Psoas muscle (tissue), 8 donors: Measurements from ENCODE around the gene SBK1. TPM values are rescaled to one million over a fixed set of nuclear protein-coding genes. Genes with fewer than 3 reads are reported as not detected.

Experiments
- ATAC-seq, 4 donors: fragments of 200-7000 bp; cut with Tn5 transposase; one replicate each; pipeline ENCODE4 v1.9.1; 2020; ENCODE audit warnings: moderate library complexity in 3 of 4, mild to moderate bottlenecking in 2 of 4
- DNase-seq, 2 donors: peaks; one replicate each; pipeline ENCODE4 v3.0.0-alpha.2; 2020
- H3K27ac ChIP-seq: fragments of 200-600 bp; one replicate; pipeline ENCODE4 v1.8.0; 2022
- H3K27me3 ChIP-seq, 3 donors: fragments of 200-600 bp in 1 of 3; one replicate each; pipeline versions ENCODE4 v1.6.1 to v1.8.0; 2013 to 2022; ENCODE audit warnings: low read length in 2 of 3, mild to moderate bottlenecking in 2 of 3, moderate library complexity in 1 of 3; ENCODE audit not compliant: insufficient read depth in 3 of 3
- H3K36me3 ChIP-seq, 2 donors: fragments of 200-600 bp in 1 of 2; one replicate each; pipeline versions ENCODE4 v1.6.1 to v1.8.0; 2013 to 2022; ENCODE audit warnings: low read depth in 1 of 2, mild to moderate bottlenecking in 1 of 2, moderate library complexity in 1 of 2; ENCODE audit not compliant: insufficient read depth in 1 of 2
- H3K4me1 ChIP-seq: fragments of 200-600 bp; one replicate; pipeline ENCODE4 v1.8.0; 2022
- H3K4me3 ChIP-seq: fragments of 200-600 bp; one replicate; pipeline ENCODE4 v1.8.0; 2022; ENCODE audit warnings: mild to moderate bottlenecking
- H3K9me3 ChIP-seq: fragments of 200-600 bp; one replicate; pipeline ENCODE4 v1.8.0; 2022
- WGBS, 3 donors: extraction: QIAGEN DNeasy Blood & Tissue Kit; methylation state at CpG; one replicate each; pipeline versions ENCODE4 v1.1.6 to v1.1.7; 2013; 5-methylcytosine and 5-hydroxymethylcytosine counted together
- intact Hi-C, 2 donors: fragments of 100-400 bp; cut with DNase I; formaldehyde crosslinking; loops; one replicate each; pipeline versions ENCODE4 v1.11.0 to v1.14.2; 2022
- polyA plus RNA-seq, 3 donors: library from polyadenylated mRNA; stranded (reverse); fragments of 200-250 nt; gene quantifications; one replicate each; pipeline ENCODE4 v1.2.3, GENCODE V29; 2013
- total RNA-seq, 4 donors: library from RNA; stranded (reverse); fragmentation: NEBNext Ultra II Directional in 2 of 4; extraction: Animal tissue kit (Norgen Biotek cat#: 25700) in 2 of 4; gene quantifications; one replicate each; pipeline versions ENCODE4 v1.2.1 to v1.2.4, GENCODE V29; 2021 to 2023
- TF ChIP-seq, protein P1 (sequence below): fragments of 200-600 bp; IDR thresholded peaks from one replicate; pipeline ENCODE4 v1.8.0; 2022; ENCODE audit warnings: antibody characterized with exemption
- donor health status: healthy with polysubstance abuse.
- donor health status: DM: no; HTN: no; CAD: no; lungs with moderate emphysema.
- donor health status: Bipolar disorder and iron deficiency.
- donor health status: healthy.
- donor health status: DM: yes; HTN: yes; CAD: no.
- donor health status: DM: no; HTN: no; CAD: no.
- donor health status: DM: no; HTN: no; CAD: no.
- donor health status: DM: yes; HTN: yes; CAD: no.

Gene SBK1
- total and polyA plus RNA-seq, 7 donors: 1.3 to 20.6 (median 5.3) TPM

- Histone ChIP-seq H3K4me1 (peaks cover 24% of the 10 kb centered on the region), H3K4me3 (no peak overlapping the region), H3K36me3 (no peaks in the 10 kb centered on the region), H3K27ac (peak overlapping the region; percentile 55), H3K27me3 (no peaks in the 10 kb centered on the region), H3K9me3 (no peaks in the 10 kb centered on the region)
- DNase-seq: no peak
- TF ChIP-seq, protein P1, sequence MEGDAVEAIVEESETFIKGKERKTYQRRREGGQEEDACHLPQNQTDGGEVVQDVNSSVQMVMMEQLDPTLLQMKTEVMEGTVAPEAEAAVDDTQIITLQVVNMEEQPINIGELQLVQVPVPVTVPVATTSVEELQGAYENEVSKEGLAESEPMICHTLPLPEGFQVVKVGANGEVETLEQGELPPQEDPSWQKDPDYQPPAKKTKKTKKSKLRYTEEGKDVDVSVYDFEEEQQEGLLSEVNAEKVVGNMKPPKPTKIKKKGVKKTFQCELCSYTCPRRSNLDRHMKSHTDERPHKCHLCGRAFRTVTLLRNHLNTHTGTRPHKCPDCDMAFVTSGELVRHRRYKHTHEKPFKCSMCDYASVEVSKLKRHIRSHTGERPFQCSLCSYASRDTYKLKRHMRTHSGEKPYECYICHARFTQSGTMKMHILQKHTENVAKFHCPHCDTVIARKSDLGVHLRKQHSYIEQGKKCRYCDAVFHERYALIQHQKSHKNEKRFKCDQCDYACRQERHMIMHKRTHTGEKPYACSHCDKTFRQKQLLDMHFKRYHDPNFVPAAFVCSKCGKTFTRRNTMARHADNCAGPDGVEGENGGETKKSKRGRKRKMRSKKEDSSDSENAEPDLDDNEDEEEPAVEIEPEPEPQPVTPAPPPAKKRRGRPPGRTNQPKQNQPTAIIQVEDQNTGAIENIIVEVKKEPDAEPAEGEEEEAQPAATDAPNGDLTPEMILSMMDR: no peak
- no peak for ATAC-seq
- 79 to 86% (median 85%) methylated on average over 9 of the region's 9 CpGs for WGBS, 3 donors
- intact Hi-C loops: no loop called here
These were observed 9.2 kb upstream of the SBK1 start for GRCh38 chr16:28283173-28283572.

DNA sequence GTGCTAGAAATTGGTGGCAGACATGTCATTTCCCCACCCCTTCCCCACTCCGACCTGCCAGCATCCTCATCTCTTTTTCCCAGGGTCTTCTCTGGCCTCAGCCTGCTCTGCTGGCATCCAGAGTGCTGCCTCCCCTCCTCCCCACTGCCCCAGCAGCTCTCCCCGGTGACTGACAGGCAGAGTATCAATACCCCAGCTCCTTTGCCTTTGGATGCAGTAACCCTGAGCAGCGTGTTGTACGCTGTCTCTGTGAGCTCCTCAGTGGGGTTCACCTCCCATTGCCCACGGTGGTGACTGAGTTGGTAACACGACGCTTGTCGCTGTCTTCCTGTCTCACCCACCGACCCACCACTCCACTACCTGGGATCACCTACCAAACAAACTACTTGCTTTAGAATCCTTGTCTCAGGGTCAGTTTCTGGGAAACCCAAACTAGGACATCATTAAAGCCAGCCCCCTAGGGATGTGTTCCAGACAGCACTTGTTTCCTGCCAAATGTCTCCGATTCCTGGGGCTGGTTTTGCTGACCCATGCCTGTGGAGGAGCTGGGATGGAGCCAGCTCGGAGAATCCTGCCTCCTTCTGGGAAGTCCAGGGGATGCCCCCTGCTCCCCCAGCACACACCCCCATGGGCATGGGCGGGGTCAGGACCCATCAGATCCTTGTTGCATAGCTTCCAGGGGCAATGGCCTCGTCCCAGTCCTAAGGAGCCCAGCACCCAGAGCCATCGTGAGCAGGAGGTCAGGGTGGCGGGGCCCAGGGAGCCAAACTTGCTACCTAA is 8.3 kb upstream of the SBK1 start:
- Histone ChIP-seq H3K27me3 (no peaks in the 10 kb centered on the region), H3K4me1 (peaks cover 28% of the 10 kb centered on the region), H3K36me3 (no peaks in the 10 kb centered on the region), H3K4me3 (no peak overlapping the region), H3K27ac (peak overlapping the region; percentile 55), H3K9me3 (no peaks in the 10 kb centered on the region)
- WGBS, 3 donors: 47 to 57% (median 48%) methylated on average over 15 of the region's 15 CpGs
- intact Hi-C loops: no loop called here
- ATAC-seq (peak in 2 of 4 donors; percentile 8 to 34), DNase-seq (peak in 1 of 2 donors; percentile 58)
- TF ChIP-seq, protein P1: no peak

DNA sequence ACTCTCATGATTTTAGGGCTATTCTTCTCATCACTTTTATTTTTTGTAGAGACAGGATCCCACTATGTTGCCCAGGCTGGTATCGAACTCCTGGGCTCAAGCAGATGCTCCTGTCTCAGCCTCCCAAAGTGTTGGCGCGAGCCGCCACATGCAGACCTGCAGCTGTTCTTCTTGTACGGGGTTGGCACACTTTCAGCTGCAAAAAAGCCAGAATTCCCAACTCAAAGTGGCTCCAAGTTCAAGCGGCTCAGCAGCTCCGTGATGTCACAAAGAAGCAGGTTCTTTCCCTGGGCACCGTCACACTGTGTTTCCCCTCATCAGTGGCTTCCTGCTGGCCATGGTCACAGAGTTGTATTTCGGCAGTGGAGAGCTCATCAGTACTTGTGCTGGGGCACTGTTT is 6.7 kb upstream of the SBK1 start:
- DNase-seq: peak in 1 of 2 donors; percentile 35
- H3K4me1 ChIP-seq: peaks cover 41% of the 10 kb centered on the region
- TF ChIP-seq, protein P1: no peak
- no peaks in the 10 kb centered on the region for H3K27me3 ChIP-seq
- no peak for ATAC-seq
- intact Hi-C loops: no loop called here
- H3K36me3 ChIP-seq: no peaks in the 10 kb centered on the region
- H3K4me3 ChIP-seq: no peak overlapping the region
- no peak overlapping the region for H3K27ac ChIP-seq
- H3K9me3 ChIP-seq: no peaks in the 10 kb centered on the region
- WGBS, 3 donors: 23 to 40% (median 29%) methylated on average over 9 of the region's 9 CpGs

- H3K9me3 ChIP-seq: no peaks in the 10 kb centered on the region
- WGBS, 3 donors: 19 to 38% (median 25%) methylated on average over 7 of the region's 7 CpGs
- H3K4me1 ChIP-seq: peaks cover 46% of the 10 kb centered on the region
- no peaks in the 10 kb centered on the region for H3K27me3 ChIP-seq
- intact Hi-C loops: no loop called here
- H3K27ac ChIP-seq: peak overlapping the region; percentile 66
- ATAC-seq (no peak), DNase-seq (peak in 1 of 2 donors; percentile 34)
- TF ChIP-seq, protein P1: no peak
- H3K4me3 ChIP-seq: no peak overlapping the region
- H3K36me3 ChIP-seq: no peaks in the 10 kb centered on the region
These were observed 4.2 kb upstream of the SBK1 start for GRCh38 chr16:28288114-28288513.
